Type B pancreatic cell (in vitro differentiated cells): ENCODE measurements around the gene KRTAP10-5. TPM values are rescaled to one million over a fixed set of nuclear protein-coding genes. Genes with fewer than 3 reads are reported as not detected.
A peak's percentile ranks its signal among the peaks of the same experiment; 100 is the strongest.

Experiments
- DNase-seq: peaks from one replicate; pipeline ENCODE4 v3.0.0; 2021; ENCODE audit warnings: mixed read lengths; ENCODE audit not compliant: unreplicated experiment; ENCODE audit errors: extremely low spot score
- H3K27ac Mint-ChIP-seq: 2 replicates; pipeline ENCODE4 v1.8.0; 2021; ENCODE audit warnings: mild to moderate bottlenecking, mixed read lengths
- H3K27me3 Mint-ChIP-seq: 2 replicates; pipeline ENCODE4 v1.8.0; 2021; ENCODE audit warnings: mixed read lengths
- H3K36me3 Mint-ChIP-seq: 2 replicates; pipeline ENCODE4 v1.8.0; 2021; ENCODE audit warnings: mixed read lengths
- H3K4me1 Mint-ChIP-seq: one replicate; pipeline ENCODE4 v1.8.0; 2021; ENCODE audit warnings: mixed read lengths; ENCODE audit not compliant: unreplicated experiment
- H3K4me3 Mint-ChIP-seq: 2 replicates; pipeline ENCODE4 v1.8.0; 2021; ENCODE audit warnings: mild to moderate bottlenecking, mixed read lengths
- H3K9me3 Mint-ChIP-seq: 2 replicates; pipeline ENCODE4 v1.8.0; 2021; ENCODE audit warnings: mixed read lengths
- total RNA-seq: library from RNA; stranded (reverse); gene quantifications from 2 replicates; pipeline ENCODE4 v1.2.1, GENCODE V29; 2021; ENCODE audit warnings: low replicate concordance
- TF ChIP-seq, protein P1 (sequence below): fragments of 200-600 bp; sonication (generic); conservative IDR thresholded peaks from 2 replicates; pipeline ENCODE4 v1.5.0; 2021; ENCODE audit warnings: antibody characterized with exemption, mild to moderate bottlenecking

KRTAP10-5 gene
- total RNA-seq, 1 donor from 2014 or later = not detected

DNA sequence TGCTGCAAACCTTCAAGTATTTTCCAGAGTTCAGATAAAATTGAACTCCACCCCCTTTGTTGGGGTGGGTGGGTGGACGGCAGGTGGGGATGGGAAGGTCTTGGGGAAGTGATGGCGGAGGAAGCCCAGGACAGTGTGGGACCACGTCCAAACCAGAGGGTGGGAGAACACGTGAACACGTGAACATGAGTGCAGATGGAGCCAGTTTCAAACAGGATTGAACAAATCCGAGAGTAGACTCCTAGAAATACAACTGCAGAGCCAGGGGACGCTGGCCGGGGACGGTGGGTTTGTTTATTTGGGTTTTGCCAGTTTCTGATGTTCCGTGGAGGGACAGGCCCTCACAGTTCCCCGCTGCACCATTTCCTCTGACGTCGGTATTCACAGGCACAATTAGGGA, 32.0 kb downstream of the KRTAP10-5 start:
- peak overlapping the region; percentile 71 for H3K27ac Mint-ChIP-seq
- TF ChIP-seq, protein P1, sequence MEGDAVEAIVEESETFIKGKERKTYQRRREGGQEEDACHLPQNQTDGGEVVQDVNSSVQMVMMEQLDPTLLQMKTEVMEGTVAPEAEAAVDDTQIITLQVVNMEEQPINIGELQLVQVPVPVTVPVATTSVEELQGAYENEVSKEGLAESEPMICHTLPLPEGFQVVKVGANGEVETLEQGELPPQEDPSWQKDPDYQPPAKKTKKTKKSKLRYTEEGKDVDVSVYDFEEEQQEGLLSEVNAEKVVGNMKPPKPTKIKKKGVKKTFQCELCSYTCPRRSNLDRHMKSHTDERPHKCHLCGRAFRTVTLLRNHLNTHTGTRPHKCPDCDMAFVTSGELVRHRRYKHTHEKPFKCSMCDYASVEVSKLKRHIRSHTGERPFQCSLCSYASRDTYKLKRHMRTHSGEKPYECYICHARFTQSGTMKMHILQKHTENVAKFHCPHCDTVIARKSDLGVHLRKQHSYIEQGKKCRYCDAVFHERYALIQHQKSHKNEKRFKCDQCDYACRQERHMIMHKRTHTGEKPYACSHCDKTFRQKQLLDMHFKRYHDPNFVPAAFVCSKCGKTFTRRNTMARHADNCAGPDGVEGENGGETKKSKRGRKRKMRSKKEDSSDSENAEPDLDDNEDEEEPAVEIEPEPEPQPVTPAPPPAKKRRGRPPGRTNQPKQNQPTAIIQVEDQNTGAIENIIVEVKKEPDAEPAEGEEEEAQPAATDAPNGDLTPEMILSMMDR = no peak
- H3K4me1 Mint-ChIP-seq = peaks cover 20% of the 10 kb centered on the region
- peaks cover 9% of the 10 kb centered on the region for H3K9me3 Mint-ChIP-seq
- H3K36me3 Mint-ChIP-seq = peaks cover 6% of the 10 kb centered on the region
- H3K27me3 Mint-ChIP-seq = no peaks in the 10 kb centered on the region
- no peak for DNase-seq
- H3K4me3 Mint-ChIP-seq = no peak overlapping the region

DNA sequence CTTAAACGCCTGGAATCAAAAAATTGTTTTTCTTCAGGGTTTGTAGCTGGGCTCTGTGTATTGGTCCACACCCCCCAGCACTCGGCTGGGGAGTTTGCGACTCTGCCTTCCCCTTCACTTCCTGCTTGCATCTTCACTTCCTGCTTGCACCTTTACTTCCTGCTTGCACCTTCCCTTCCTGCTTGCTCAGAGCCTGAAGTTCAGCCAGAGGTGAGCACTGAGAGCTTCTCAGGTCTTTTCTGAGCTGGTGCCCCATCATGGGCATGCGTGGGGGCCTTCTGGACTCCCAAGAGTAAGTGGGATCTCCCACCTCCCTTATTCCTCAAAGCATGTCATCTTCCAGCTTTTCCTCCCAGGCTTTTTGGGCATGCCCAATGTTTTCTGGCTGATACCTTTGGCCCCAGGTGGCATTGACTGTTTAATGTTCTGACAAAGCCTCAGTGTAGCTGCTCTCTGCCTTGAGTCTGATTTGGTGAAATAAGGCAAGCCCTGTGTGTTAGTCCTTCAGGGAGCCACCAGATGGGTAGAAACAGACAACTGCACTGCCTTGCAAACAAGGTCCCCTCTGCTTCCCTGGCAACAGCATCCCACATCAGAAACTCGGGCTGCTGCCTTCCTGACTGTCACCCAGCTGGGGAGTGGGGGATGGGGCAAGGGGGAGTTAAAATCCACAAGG, 32.6 kb downstream of the KRTAP10-5 start:
- H3K4me1 Mint-ChIP-seq = peaks cover 20% of the 10 kb centered on the region
- DNase-seq = no peak
- TF ChIP-seq, protein P1 = no peak
- peak overlapping the region; percentile 71 for H3K27ac Mint-ChIP-seq
- peaks cover 9% of the 10 kb centered on the region for H3K9me3 Mint-ChIP-seq
- H3K36me3 Mint-ChIP-seq = peaks cover 6% of the 10 kb centered on the region
- no peaks in the 10 kb centered on the region for H3K27me3 Mint-ChIP-seq
- no peak overlapping the region for H3K4me3 Mint-ChIP-seq

DNA sequence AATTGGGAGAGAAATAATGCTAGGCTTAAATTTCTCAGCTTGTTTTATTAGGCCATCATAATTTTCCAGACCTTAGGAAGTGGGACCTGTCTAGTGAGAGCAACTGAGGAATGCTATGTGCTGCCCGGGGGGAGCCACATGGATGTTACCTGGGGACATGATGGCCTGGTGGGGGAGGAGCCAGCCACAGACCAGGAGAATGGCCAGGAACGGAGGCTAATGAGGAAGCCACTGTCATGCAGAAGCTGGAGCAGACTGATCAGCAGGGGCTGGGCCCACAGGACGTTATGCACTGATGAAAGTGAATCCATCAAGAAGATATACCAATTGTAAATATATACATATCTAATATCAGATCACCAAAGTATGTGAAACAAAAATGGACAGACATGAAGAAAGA, 35.8 kb downstream of the KRTAP10-5 start:
- Mint-ChIP-seq H3K27ac (no peak overlapping the region), H3K27me3 (no peaks in the 10 kb centered on the region), H3K4me3 (no peak overlapping the region), H3K36me3 (peaks cover 6% of the 10 kb centered on the region), H3K4me1 (peaks cover 14% of the 10 kb centered on the region), H3K9me3 (peaks cover 9% of the 10 kb centered on the region)
- TF ChIP-seq, protein P1 = no peak
- DNase-seq = no peak

DNA sequence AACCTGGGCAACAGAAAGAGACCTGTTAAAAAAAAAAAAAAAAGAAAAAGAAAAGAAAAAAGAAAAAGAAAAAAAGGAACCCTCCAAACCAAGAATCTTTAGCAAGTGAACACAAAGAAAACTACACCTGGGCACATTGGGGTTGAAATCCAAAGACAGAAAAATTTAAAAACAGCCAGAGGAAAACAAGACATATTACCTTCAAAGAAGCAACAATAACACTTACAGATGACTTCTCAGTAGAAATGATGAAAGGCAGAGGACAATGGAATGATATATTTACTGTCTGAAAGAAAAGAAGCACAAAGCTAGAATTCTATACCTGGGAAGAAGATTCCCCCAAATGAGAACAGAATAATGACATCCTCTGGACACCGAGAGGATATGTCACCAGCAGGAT, 37.7 kb downstream of the KRTAP10-5 start:
- Mint-ChIP-seq H3K9me3 (peaks cover 9% of the 10 kb centered on the region), H3K4me3 (no peak overlapping the region), H3K27ac (no peak overlapping the region), H3K36me3 (peaks cover 6% of the 10 kb centered on the region), H3K4me1 (no peaks in the 10 kb centered on the region), H3K27me3 (no peaks in the 10 kb centered on the region)
- TF ChIP-seq, protein P1 = no peak
- DNase-seq = no peak

DNA sequence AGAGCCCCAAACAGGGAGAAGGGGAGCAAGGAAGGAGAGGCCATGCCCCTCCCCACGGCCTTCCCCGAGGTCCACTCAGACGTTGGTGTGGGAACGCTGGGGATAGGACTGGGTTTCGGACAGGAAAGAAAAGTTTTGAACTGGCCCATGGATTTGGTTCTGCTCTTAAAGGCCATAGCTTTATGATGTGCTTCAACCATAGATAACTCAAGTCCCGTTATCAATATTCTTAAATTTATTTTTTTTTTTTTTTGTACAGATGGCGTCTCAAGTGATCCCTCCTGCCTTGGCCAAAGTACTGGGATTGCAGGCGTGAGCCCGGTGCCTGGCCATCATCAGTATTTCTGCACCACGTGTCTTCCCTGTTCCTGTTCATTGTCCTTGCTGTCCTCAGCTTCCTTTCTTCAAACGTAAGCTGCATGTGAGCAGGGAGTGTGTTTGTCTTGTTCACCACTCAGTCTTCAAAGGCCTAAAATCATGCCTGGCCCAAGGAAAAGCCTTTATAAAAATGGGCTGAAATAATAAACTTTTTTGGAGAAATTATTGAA, 39.6 kb downstream of the KRTAP10-5 start:
- Mint-ChIP-seq H3K4me1 (no peaks in the 10 kb centered on the region), H3K4me3 (no peak overlapping the region), H3K27ac (no peak overlapping the region), H3K27me3 (no peaks in the 10 kb centered on the region), H3K36me3 (no peaks in the 10 kb centered on the region), H3K9me3 (no peaks in the 10 kb centered on the region)
- TF ChIP-seq, protein P1 = no peak
- DNase-seq = no peak
